ENCODE data around the gene KDELR1.

KDELR1 gene

DNA sequence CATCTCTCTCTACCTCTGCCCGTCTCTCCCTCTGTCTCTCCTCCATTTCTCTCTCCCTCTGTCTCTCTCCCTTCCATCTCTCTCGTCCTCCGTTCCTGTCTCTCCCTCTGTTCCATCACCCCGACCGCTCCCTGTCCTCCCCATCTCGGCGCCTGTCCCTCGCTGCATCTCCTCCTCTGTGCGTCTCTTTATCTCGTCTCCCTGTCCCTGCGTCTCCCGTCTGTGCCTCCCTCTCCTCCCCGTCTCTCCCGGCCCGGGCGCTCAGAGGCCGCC lies 6.7 kb upstream of the KDELR1 start:
- in situ Hi-C loops (cut with MboI; ENCODE audit: low sequenced_read_pairs, unreplicated experiment): no loop called here
- no peak for DNase-seq (ENCODE audit: low spot score)
- TF ChIP-seq, protein P1, sequence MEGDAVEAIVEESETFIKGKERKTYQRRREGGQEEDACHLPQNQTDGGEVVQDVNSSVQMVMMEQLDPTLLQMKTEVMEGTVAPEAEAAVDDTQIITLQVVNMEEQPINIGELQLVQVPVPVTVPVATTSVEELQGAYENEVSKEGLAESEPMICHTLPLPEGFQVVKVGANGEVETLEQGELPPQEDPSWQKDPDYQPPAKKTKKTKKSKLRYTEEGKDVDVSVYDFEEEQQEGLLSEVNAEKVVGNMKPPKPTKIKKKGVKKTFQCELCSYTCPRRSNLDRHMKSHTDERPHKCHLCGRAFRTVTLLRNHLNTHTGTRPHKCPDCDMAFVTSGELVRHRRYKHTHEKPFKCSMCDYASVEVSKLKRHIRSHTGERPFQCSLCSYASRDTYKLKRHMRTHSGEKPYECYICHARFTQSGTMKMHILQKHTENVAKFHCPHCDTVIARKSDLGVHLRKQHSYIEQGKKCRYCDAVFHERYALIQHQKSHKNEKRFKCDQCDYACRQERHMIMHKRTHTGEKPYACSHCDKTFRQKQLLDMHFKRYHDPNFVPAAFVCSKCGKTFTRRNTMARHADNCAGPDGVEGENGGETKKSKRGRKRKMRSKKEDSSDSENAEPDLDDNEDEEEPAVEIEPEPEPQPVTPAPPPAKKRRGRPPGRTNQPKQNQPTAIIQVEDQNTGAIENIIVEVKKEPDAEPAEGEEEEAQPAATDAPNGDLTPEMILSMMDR (IDR thresholded peaks at IDR 0.05; ENCODE audit: borderline replicate concordance, control extremely low read depth, extremely low read depth, insufficient read depth, missing control alignments): no peak

DNA sequence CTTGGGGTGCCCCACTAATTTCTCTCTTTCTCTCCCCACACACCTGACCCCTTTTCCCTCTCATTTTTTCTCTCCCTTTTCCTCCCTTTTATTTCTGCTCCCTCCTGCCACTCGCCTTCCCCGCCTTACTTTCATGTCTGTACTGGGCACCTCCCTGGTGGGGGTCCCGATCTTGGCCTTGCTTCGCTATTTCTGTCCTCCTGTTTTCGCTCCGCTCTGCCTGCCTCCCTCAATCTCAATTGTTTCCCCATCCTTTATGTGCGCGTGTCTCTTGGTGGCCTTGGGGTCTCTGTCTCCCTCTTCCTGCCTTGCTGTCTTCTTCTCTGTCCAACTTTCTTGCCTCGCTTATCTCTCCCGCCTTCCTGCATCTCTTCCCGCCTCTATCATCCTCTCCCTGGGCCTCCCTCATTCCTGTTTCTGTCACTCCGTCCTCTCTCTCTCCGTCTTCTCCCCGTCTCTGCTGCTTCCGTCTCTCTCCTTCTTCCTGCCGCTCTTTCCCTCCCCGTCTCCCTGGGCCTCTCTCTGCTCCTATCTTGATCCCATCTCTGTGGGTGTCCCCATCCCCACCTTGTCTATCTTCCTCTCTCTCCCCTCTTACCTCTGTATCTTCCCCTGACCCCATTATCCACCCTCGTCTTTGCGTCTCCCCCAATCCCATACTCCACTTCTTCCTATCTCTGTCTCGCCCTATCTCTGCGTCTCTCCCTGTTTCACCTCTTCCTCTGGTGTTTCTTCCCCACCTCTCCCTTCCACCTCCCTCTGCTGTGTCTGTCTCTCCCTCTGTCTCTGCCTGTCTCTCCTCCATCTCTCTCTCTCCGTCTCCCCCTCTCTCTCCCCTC lies 6.1 kb upstream of the KDELR1 start:
- in situ Hi-C loops (cut with MboI; ENCODE audit: low sequenced_read_pairs, unreplicated experiment): no loop called here
- TF ChIP-seq, protein P1 (IDR thresholded peaks at IDR 0.05; ENCODE audit: borderline replicate concordance, control extremely low read depth, extremely low read depth, insufficient read depth, missing control alignments): no peak
- no peak for DNase-seq (ENCODE audit: low spot score)

DNA sequence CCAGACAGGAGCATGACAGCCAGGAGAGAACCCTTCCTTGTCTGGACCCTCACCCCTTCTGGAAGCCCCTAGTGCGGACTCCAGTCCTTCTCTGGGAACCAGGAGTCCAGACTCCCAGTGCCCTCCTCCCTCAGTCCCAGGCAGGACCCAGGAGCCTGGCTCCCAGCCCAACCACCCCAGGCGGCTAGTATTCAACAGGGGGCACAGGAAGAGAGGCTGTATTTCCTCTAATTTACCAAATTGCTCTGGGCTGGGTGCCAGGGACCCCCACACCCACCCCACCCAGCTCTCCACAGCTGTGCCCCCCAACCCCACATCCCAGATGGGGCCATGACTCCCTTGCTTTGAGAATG lies 5.4 kb upstream of the KDELR1 start:
- in situ Hi-C loops (cut with MboI; ENCODE audit: low sequenced_read_pairs, unreplicated experiment): no loop called here
- DNase-seq (ENCODE audit: low spot score): no peak
- TF ChIP-seq, protein P1 (IDR thresholded peaks at IDR 0.05; ENCODE audit: borderline replicate concordance, control extremely low read depth, extremely low read depth, insufficient read depth, missing control alignments): no peak

DNA sequence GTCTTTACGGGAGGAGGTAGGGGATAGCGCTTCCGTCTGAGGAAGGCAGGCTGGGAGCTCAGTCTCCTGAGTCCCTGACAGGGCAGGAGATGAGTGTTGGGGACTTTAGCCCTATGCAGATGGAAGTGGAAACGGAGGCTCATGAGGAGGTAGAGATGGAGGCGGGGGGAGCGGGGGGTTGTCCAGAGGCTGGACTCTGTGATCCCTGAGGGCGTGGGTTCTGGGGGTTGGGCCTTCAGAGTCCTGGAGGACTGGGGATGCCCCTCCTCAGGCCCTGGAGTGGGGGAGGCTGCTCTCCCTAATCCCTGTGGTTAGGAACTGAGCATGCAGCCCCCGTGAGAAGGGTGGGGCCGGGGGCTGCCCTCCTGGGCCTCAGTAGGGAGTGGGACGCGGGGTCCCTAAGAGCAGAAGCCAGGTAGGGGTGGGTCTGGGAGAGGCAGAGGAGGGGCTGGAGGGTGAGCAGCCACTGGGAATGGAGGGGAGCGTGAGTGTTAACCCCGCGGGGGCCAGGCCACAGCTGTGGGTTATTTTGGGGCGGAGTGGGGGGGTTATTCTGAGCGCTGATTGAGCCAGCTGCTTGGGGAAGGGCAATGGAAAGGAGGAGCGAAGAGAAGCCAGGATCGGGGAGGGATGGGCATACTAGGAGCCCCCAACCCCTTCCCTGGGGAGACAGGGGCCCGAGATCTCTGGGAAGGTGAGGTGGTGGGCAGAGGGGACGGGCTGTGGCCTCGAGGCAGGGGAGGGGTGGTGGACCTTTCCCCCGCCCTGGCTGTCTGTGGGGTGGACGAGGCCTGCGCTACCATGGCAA lies 4.9 kb upstream of the KDELR1 start:
- DNase-seq (ENCODE audit: low spot score): no peak
- in situ Hi-C loops (cut with MboI; ENCODE audit: low sequenced_read_pairs, unreplicated experiment): no loop called here
- TF ChIP-seq, protein P1 (IDR thresholded peaks at IDR 0.05; ENCODE audit: borderline replicate concordance, control extremely low read depth, extremely low read depth, insufficient read depth, missing control alignments): no peak

DNA sequence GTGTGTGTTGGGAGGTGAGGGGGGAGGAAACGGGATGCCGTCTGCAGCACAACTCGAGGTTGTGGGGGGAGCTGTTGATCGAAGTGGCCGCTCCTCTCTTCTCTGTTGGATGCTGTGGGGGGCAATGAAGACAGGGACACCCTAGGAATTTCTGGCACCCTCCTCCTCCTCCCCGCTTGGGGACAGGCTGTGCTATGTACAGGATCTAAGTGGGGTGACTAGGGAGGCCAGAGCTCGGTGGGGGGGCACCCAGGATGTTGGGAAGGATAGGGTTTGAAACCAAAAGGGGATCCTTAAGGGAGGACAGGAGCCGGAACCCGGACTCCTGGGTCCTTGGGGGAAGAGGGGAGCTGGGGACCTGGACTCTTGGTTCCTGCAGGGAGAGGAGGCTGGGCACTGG lies 4.1 kb upstream of the KDELR1 start:
- no peak for DNase-seq (ENCODE audit: low spot score)
- in situ Hi-C loops (cut with MboI; ENCODE audit: low sequenced_read_pairs, unreplicated experiment): no loop called here
- TF ChIP-seq, protein P1 (IDR thresholded peaks at IDR 0.05; ENCODE audit: borderline replicate concordance, control extremely low read depth, extremely low read depth, insufficient read depth, missing control alignments): no peak

DNA sequence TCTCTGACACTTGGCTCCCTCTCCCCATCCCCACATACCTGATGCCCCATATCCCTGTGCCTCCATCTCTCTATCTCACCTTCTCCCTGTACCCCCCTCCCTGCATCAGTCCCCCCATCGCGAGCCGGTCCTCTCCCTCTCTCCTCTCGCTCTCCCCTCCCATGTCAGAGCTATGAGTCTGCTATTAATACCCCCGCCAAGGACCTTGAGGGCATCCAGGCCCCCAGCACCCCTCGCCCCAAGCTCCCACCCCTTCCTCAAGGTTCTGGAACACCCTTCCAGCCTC lies 3.8 kb upstream of the KDELR1 start:
- in situ Hi-C loops (cut with MboI; ENCODE audit: low sequenced_read_pairs, unreplicated experiment): no loop called here
- no peak for DNase-seq (ENCODE audit: low spot score)
- TF ChIP-seq, protein P1 (IDR thresholded peaks at IDR 0.05; ENCODE audit: borderline replicate concordance, control extremely low read depth, extremely low read depth, insufficient read depth, missing control alignments): no peak

Measured in GM13976 (cell line).